HEK293 (cell line): Measurements from ENCODE around the gene PRKD1.
A peak's percentile ranks its signal among the peaks of the same experiment; 100 is the strongest.

Experiments used
- BCL11A ChIP-seq: fragments of 450-650 bp; formaldehyde crosslinking; IDR thresholded peaks from 2 replicates; pipeline ENCODE4 v1.5.1; 2016; ENCODE audit warnings: low read depth, missing biosample characterization, missing genetic modification characterization
- PATZ1 ChIP-seq: fragments of 450-650 bp; formaldehyde crosslinking; IDR thresholded peaks from 2 replicates; pipeline ENCODE4 v1.5.1; 2016; ENCODE audit warnings: missing biosample characterization, missing genetic modification characterization
- PRDM4 ChIP-seq: fragments of 450-650 bp; formaldehyde crosslinking; IDR thresholded peaks from 2 replicates; pipeline ENCODE4 v1.5.1; 2017; ENCODE audit warnings: missing biosample characterization, missing genetic modification characterization
- RBAK ChIP-seq: fragments of 450-650 bp; formaldehyde crosslinking; IDR thresholded peaks from 2 replicates; pipeline ENCODE4 v1.5.1; 2016; ENCODE audit warnings: missing biosample characterization, missing genetic modification characterization
- SP7 ChIP-seq: fragments of 450-650 bp; formaldehyde crosslinking; IDR thresholded peaks from 2 replicates; pipeline ENCODE4 v1.5.1; 2016; ENCODE audit warnings: missing biosample characterization, missing genetic modification characterization
- WT1 ChIP-seq: fragments of 450-650 bp; formaldehyde crosslinking; IDR thresholded peaks from 2 replicates; pipeline ENCODE4 v1.5.1; 2016; ENCODE audit warnings: missing biosample characterization, missing genetic modification characterization
- ZBTB11 ChIP-seq: fragments of 450-650 bp; formaldehyde crosslinking; conservative IDR thresholded peaks from 2 replicates; pipeline ENCODE4 v1.5.1; 2016; ENCODE audit warnings: low read depth, missing biosample characterization, missing genetic modification characterization
- ZBTB21 ChIP-seq: fragments of 450-650 bp; formaldehyde crosslinking; IDR thresholded peaks from 2 replicates; pipeline ENCODE4 v1.5.1; 2017; ENCODE audit warnings: missing biosample characterization, missing genetic modification characterization
- ZNF211 ChIP-seq: fragments of 450-650 bp; formaldehyde crosslinking; IDR thresholded peaks from 2 replicates; pipeline ENCODE4 v1.5.1; 2016; ENCODE audit warnings: low read depth, missing biosample characterization, missing genetic modification characterization
- ZNF214 ChIP-seq: fragments of 450-650 bp; formaldehyde crosslinking; IDR thresholded peaks from 2 replicates; pipeline ENCODE4 v1.5.1; 2017; ENCODE audit warnings: missing biosample characterization, mild to moderate bottlenecking, missing genetic modification characterization, borderline replicate concordance
- ZNF221 ChIP-seq: fragments of 450-650 bp; formaldehyde crosslinking; IDR thresholded peaks from 2 replicates; pipeline ENCODE4 v1.5.1; 2017; ENCODE audit warnings: missing biosample characterization, missing genetic modification characterization, borderline replicate concordance
- ZNF302 ChIP-seq: fragments of 450-650 bp; formaldehyde crosslinking; IDR thresholded peaks from 2 replicates; pipeline ENCODE4 v1.5.1; 2016; ENCODE audit warnings: missing biosample characterization, missing genetic modification characterization, low read depth
- ZNF391 ChIP-seq: fragments of 450-650 bp; formaldehyde crosslinking; IDR thresholded peaks from 2 replicates; pipeline ENCODE4 v1.5.1; 2016; ENCODE audit warnings: low read depth, missing biosample characterization, missing genetic modification characterization, borderline replicate concordance
- ZNF398 ChIP-seq: fragments of 450-650 bp; formaldehyde crosslinking; IDR thresholded peaks from 2 replicates; pipeline ENCODE4 v1.5.1; 2017; ENCODE audit warnings: missing biosample characterization, missing genetic modification characterization
- ZNF404 ChIP-seq: fragments of 450-650 bp; formaldehyde crosslinking; IDR thresholded peaks from 2 replicates; pipeline ENCODE4 v1.5.1; 2017; ENCODE audit warnings: missing biosample characterization, missing genetic modification characterization
- ZNF449 ChIP-seq: fragments of 450-650 bp; formaldehyde crosslinking; IDR thresholded peaks from 2 replicates; pipeline ENCODE4 v1.5.1; 2017; ENCODE audit warnings: missing biosample characterization, mild to moderate bottlenecking, missing genetic modification characterization, moderate library complexity
- ZNF473 ChIP-seq: fragments of 450-650 bp; formaldehyde crosslinking; IDR thresholded peaks from 2 replicates; pipeline ENCODE4 v1.5.1; 2017; ENCODE audit warnings: missing biosample characterization, missing genetic modification characterization
- ZNF514 ChIP-seq: fragments of 450-650 bp; formaldehyde crosslinking; IDR thresholded peaks from 2 replicates; pipeline ENCODE4 v1.5.1; 2016; ENCODE audit warnings: missing biosample characterization, missing genetic modification characterization
- ZNF558 ChIP-seq: fragments of 450-650 bp; formaldehyde crosslinking; IDR thresholded peaks from 2 replicates; pipeline ENCODE4 v1.5.1; 2016; ENCODE audit warnings: missing biosample characterization, missing genetic modification characterization
- ZNF560 ChIP-seq: fragments of 450-650 bp; formaldehyde crosslinking; IDR thresholded peaks from 2 replicates; pipeline ENCODE4 v1.5.1; 2017; ENCODE audit warnings: missing biosample characterization, missing genetic modification characterization, borderline replicate concordance
- ZNF621 ChIP-seq: fragments of 450-650 bp; formaldehyde crosslinking; IDR thresholded peaks from 2 replicates; pipeline ENCODE4 v1.5.1; 2017; ENCODE audit warnings: missing biosample characterization, missing genetic modification characterization
- ZNF623 ChIP-seq: fragments of 450-650 bp; formaldehyde crosslinking; IDR thresholded peaks from 2 replicates; pipeline ENCODE4 v1.5.1; 2016; ENCODE audit warnings: missing biosample characterization, missing genetic modification characterization
- ZNF645 ChIP-seq: fragments of 450-650 bp; formaldehyde crosslinking; IDR thresholded peaks from 2 replicates; pipeline ENCODE4; 2016; ENCODE audit warnings: missing biosample characterization, missing genetic modification characterization
- ZNF777 ChIP-seq: fragments of 450-650 bp; formaldehyde crosslinking; IDR thresholded peaks from 2 replicates; pipeline ENCODE4 v1.5.1; 2017; ENCODE audit warnings: missing biosample characterization, missing genetic modification characterization, borderline replicate concordance
- ZNF791 ChIP-seq: fragments of 450-650 bp; formaldehyde crosslinking; IDR thresholded peaks from 2 replicates; pipeline ENCODE4 v1.5.1; 2016; ENCODE audit warnings: missing biosample characterization, missing genetic modification characterization
- ZSCAN18 ChIP-seq: fragments of 450-650 bp; formaldehyde crosslinking; IDR thresholded peaks from 2 replicates; pipeline ENCODE4 v1.5.1; 2016; ENCODE audit warnings: missing biosample characterization, missing genetic modification characterization

The PRKD1 gene

GRCh38 chr14:29892327-29892726, 35.3 kb downstream of the PRKD1 start (continued):
- no peak for TF ChIP-seq ZNF791
- no peak for TF ChIP-seq ZNF645 (tag by site-specific recombination)
- no peak for TF ChIP-seq ZNF302 (tag by site-specific recombination)
- no peak for TF ChIP-seq ZNF391 (tag by site-specific recombination)
- TF ChIP-seq WT1 (tag by site-specific recombination), result no peak
- TF ChIP-seq PRDM4 (tag by site-specific recombination), result no peak; the same call in 1 of the 2 replicates
- TF ChIP-seq ZNF777 (tag by site-specific recombination), result no peak
- no peak for TF ChIP-seq BCL11A
- TF ChIP-seq ZSCAN18, result no peak
- TF ChIP-seq ZBTB21 (tag by site-specific recombination), result no peak
- no peak for TF ChIP-seq ZNF211
- no peak for TF ChIP-seq RBAK (tag by site-specific recombination)
- TF ChIP-seq ZNF514 (tag by site-specific recombination), result no peak
- no peak for TF ChIP-seq ZNF473 (tag by site-specific recombination)
- no peak for TF ChIP-seq ZNF214 (tag by site-specific recombination)
- no peak for TF ChIP-seq ZNF623
- no peak for TF ChIP-seq ZBTB11 (tag by site-specific recombination)
- no peak for TF ChIP-seq ZNF404 (tag by site-specific recombination)
- TF ChIP-seq ZNF449 (tag by site-specific recombination), result no peak
- TF ChIP-seq ZNF558 (tag by site-specific recombination), result 0 out of 2 replicates have a peak, but pooled peaks have one; percentile 30
- TF ChIP-seq ZNF398, result no peak
- no peak for TF ChIP-seq PATZ1 (tag by site-specific recombination)
- no peak for TF ChIP-seq SP7 (tag by site-specific recombination)
- TF ChIP-seq ZNF621 (tag by site-specific recombination), result no peak
- no peak for TF ChIP-seq ZNF560 (tag by site-specific recombination)
- no peak for TF ChIP-seq ZNF221 (tag by site-specific recombination)
